ENCODE results near the gene GRIN1.

The GRIN1 gene

GRCh38 chr9:137156567-137157375 lies 17.8 kb downstream of the GRIN1 start (continued):
- TF ChIP-seq ZNF629 (tag by site-specific recombination; IDR thresholded peaks at IDR 0.05): no peak
- peak; percentile 30; the same call in 1 of the 2 replicates for TF ChIP-seq ZNF398 (tag by site-specific recombination; IDR thresholded peaks at IDR 0.05)
- peak; percentile 80 for TF ChIP-seq EGR2 (tag by site-specific recombination; IDR thresholded peaks at IDR 0.05; ENCODE audit: low read depth)
- TF ChIP-seq SP2 (tag by site-specific recombination; IDR thresholded peaks at IDR 0.05): peak; percentile 64
- 0 out of 2 replicates have a peak, but pooled peaks have one; percentile 23 for TF ChIP-seq KLF16 (tag by site-specific recombination; IDR thresholded peaks at IDR 0.05)
- TF ChIP-seq SP3 (tag by site-specific recombination; IDR thresholded peaks at IDR 0.05): peak; percentile 73
- TF ChIP-seq ZNF214 (tag by site-specific recombination; IDR thresholded peaks at IDR 0.05; ENCODE audit: borderline replicate concordance): no peak
- peak; percentile 60 for TF ChIP-seq GLIS1 (tag by site-specific recombination; IDR thresholded peaks at IDR 0.05)
- no peak for TF ChIP-seq ZNF248 (tag by site-specific recombination; IDR thresholded peaks at IDR 0.05)
- peak; percentile 89 for TF ChIP-seq PATZ1 (tag by site-specific recombination; IDR thresholded peaks at IDR 0.05)
- TF ChIP-seq BCL11A (tag by site-specific recombination; IDR thresholded peaks at IDR 0.05; ENCODE audit: low read depth): no peak
- TF ChIP-seq ZEB2 (tag by site-specific recombination; IDR thresholded peaks at IDR 0.05): no peak
- TF ChIP-seq ZNF26 (tag by site-specific recombination; IDR thresholded peaks at IDR 0.05): no peak
- TF ChIP-seq ZNF19 (tag by site-specific recombination; IDR thresholded peaks at IDR 0.05; ENCODE audit: low read depth): no peak
- TF ChIP-seq OSR2 (tag by site-specific recombination; IDR thresholded peaks at IDR 0.05): no peak
- TF ChIP-seq ZNF658 (tag by site-specific recombination; IDR thresholded peaks at IDR 0.05): no peak
- no peak for TF ChIP-seq ATF2 (tag by site-specific recombination; IDR thresholded peaks at IDR 0.05; ENCODE audit: low read depth)

DNA sequence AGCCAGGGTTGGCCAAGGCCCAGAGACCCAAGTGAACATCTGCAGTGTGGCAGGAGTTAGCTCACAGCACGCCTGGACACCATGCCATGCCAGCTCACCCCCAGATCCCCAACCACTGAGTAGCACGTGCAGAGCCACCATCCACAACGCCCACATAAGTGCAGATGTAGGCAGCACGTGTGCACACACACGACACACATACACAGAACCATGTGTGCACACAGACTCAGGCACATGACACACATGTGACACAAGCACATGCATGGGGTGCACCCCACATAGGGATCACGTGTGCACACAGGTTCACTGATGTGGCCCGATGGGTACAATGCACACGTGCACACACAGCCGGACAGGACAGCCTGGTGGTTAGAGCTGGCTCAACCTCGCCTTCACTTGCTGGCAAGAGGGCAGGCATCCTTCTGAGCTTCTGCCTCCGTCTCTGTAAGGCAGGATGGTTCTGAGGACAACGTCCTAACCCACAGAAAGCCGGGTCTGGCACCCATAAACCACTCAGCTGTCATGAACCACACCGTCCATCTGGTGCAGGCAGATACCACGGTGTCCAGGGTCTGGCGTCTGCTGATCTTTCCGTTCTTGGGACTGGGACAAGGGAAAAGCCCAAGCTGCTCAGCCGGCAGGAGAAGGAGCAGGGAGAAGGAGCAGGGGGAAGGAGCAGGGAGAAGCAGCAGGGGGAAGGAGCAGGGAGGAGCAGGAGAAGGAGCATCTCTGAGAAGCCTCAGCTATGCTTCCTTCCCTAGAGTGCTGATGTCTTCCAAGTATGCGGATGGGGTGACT lies 18.9 kb downstream of the GRIN1 start:
- ChIA-PET POLR2A (interaction anchor here (0.7 to 2.3 kb wide), 9 partner anchors 11 to 83 kb away, joined by 3 to 12 read pairs (median 4); partner anchors contain the start of genes LRRC26, MAN1B1 and TUBB4B), CTCF (interaction anchor here (0.7 to 1.1 kb wide), 5 partner anchors 9 to 128 kb away, joined by 3 read pairs; partner anchors contain the start of gene RNF224)
- Histone ChIP-seq H3K27ac (ENCODE audit: extremely low read depth, low read depth, low read length) (no peak overlapping the region), H3K36me3 (ENCODE audit: control insufficient read depth in 2 of 2, insufficient read depth in 1 of 2, low read length in 2 of 2) (no peaks in the 10 kb centered on the region), H3K4me3 (ENCODE audit: low read depth, low read length) (no peak overlapping the region), H3K4me1 (ENCODE audit: control insufficient read depth, insufficient read depth, low read length) (no peaks in the 10 kb centered on the region), H3K9me3 (ENCODE audit: control insufficient read depth, insufficient read depth, low read depth, low read length) (no peaks in the 10 kb centered on the region)
- TF ChIP-seq ZNF2 (tag by site-specific recombination; IDR thresholded peaks at IDR 0.05): peak; percentile 57; the same call in 1 of the 2 replicates
- no peak for TF ChIP-seq ZNF768 (tag by site-specific recombination; IDR thresholded peaks at IDR 0.05)
- TF ChIP-seq ZNF514 (tag by site-specific recombination; IDR thresholded peaks at IDR 0.05): no peak
- no peak for TF ChIP-seq KLF7 (tag by site-specific recombination; IDR thresholded peaks at IDR 0.05; ENCODE audit: borderline replicate concordance)
- no peak for TF ChIP-seq ZNF24 (tag by site-specific recombination; IDR thresholded peaks at IDR 0.05)
- no peak for TF ChIP-seq ZNF16 (tag by site-specific recombination; IDR thresholded peaks at IDR 0.05; ENCODE audit: low read depth)
- TF ChIP-seq KLF10 (tag by site-specific recombination; IDR thresholded peaks at IDR 0.05): no peak
- TF ChIP-seq, protein P1, sequence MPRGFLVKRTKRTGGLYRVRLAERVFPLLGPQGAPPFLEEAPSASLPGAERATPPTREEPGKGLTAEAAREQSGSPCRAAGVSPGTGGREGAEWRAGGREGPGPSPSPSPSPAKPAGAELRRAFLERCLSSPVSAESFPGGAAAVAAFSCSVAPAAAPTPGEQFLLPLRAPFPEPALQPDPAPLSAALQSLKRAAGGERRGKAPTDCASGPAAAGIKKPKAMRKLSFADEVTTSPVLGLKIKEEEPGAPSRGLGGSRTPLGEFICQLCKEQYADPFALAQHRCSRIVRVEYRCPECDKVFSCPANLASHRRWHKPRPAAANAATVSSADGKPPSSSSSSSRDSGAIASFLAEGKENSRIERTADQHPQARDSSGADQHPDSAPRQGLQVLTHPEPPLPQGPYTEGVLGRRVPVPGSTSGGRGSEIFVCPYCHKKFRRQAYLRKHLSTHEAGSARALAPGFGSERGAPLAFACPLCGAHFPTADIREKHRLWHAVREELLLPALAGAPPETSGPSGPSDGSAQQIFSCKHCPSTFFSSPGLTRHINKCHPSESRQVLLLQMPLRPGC (tag by site-specific recombination; IDR thresholded peaks at IDR 0.05): no peak
- no peak for TF ChIP-seq ZNF404 (tag by site-specific recombination; IDR thresholded peaks at IDR 0.05)
- TF ChIP-seq ZSCAN16 (tag by site-specific recombination; IDR thresholded peaks at IDR 0.05): no peak

Data from HEK293 (cell line).